ENCODE data around the gene CLSTN2. TPM values are rescaled to one million over a fixed set of nuclear protein-coding genes. Genes with fewer than 3 reads are reported as not detected.

CLSTN2 gene
- total RNA-seq, 2 donors from 2014 or later: 22.2 to 28.0 TPM

GRCh38 chr3:140236836-140237501 is 302.0 kb downstream of the CLSTN2 start:
- DNase-seq (ENCODE audit: low spot score): no peak
- intact Hi-C loops (cut with DNase I): no loop called here

GRCh38 chr3:140238646-140239314 is 303.8 kb downstream of the CLSTN2 start:
- DNase-seq (ENCODE audit: low spot score): no peak
- intact Hi-C loops (cut with DNase I): no loop called here

GRCh38 chr3:140242818-140243276 is 307.9 kb downstream of the CLSTN2 start:
- intact Hi-C loops (cut with DNase I): no loop called here
- DNase-seq (ENCODE audit: low spot score): no peak

- no peak for DNase-seq (ENCODE audit: low spot score)
- intact Hi-C loops (cut with DNase I): no loop called here
Measured at GRCh38 chr3:140243575-140243974, 308.6 kb downstream of the CLSTN2 start.

- no peak for DNase-seq (ENCODE audit: low spot score)
- intact Hi-C loops (cut with DNase I): no loop called here
Measured at GRCh38 chr3:140244893-140245292, 309.9 kb downstream of the CLSTN2 start.

GRCh38 chr3:140246578-140246977 is 311.6 kb downstream of the CLSTN2 start:
- intact Hi-C loops (cut with DNase I): no loop called here
- DNase-seq (ENCODE audit: low spot score): no peak

GRCh38 chr3:140247775-140248174 is 312.8 kb downstream of the CLSTN2 start:
- no peak for DNase-seq (ENCODE audit: low spot score)
- intact Hi-C loops (cut with DNase I): no loop called here

- intact Hi-C loops (cut with DNase I): no loop called here
- no peak for DNase-seq (ENCODE audit: low spot score)
Measured at GRCh38 chr3:140249188-140249587, 314.2 kb downstream of the CLSTN2 start.

GRCh38 chr3:140250010-140250855 is 315.2 kb downstream of the CLSTN2 start:
- DNase-seq (ENCODE audit: low spot score): no peak
- intact Hi-C loops (cut with DNase I): no loop called here

GRCh38 chr3:140250945-140251344 is 316.0 kb downstream of the CLSTN2 start:
- no peak for DNase-seq (ENCODE audit: low spot score)
- intact Hi-C loops (cut with DNase I): no loop called here

- intact Hi-C loops (cut with DNase I): no loop called here
- DNase-seq (ENCODE audit: low spot score): no peak
Measured at GRCh38 chr3:140251678-140252077, 316.7 kb downstream of the CLSTN2 start.

- intact Hi-C loops (cut with DNase I): no loop called here
- no peak for DNase-seq (ENCODE audit: low spot score)
Measured at GRCh38 chr3:140252812-140253656, 318.0 kb downstream of the CLSTN2 start.

- no peak for DNase-seq (ENCODE audit: low spot score)
- intact Hi-C loops (cut with DNase I): no loop called here
Measured at GRCh38 chr3:140258222-140258724, 323.3 kb downstream of the CLSTN2 start.

- intact Hi-C loops (cut with DNase I): no loop called here
- DNase-seq (ENCODE audit: low spot score): no peak
Measured at GRCh38 chr3:140265302-140265701, 330.3 kb downstream of the CLSTN2 start.

GRCh38 chr3:140268103-140268502 is 333.1 kb downstream of the CLSTN2 start:
- intact Hi-C loops (cut with DNase I): no loop called here

GRCh38 chr3:140268610-140269009 is 333.6 kb downstream of the CLSTN2 start:
- intact Hi-C loops (cut with DNase I): no loop called here
- no peak for DNase-seq (ENCODE audit: low spot score)

More at GRCh38 chr3:140268103-140268502, 333.1 kb downstream of the CLSTN2 start:
- DNase-seq (ENCODE audit: low spot score): no peak

GRCh38 chr3:140270329-140270728 is 335.3 kb downstream of the CLSTN2 start:
- intact Hi-C loops (cut with DNase I): no loop called here
- DNase-seq (ENCODE audit: low spot score): no peak

GRCh38 chr3:140273542-140274195 is 338.7 kb downstream of the CLSTN2 start:
- intact Hi-C loops (cut with DNase I): no loop called here
- no peak for DNase-seq (ENCODE audit: low spot score)

- no peak for DNase-seq (ENCODE audit: low spot score)
- intact Hi-C loops (cut with DNase I): no loop called here
Measured at GRCh38 chr3:140274429-140274828, 339.4 kb downstream of the CLSTN2 start.

Measured in posterior vena cava (tissue), 2 donors.